K562 (cell line): ENCODE measurements around the gene RASL10B. TPM values are rescaled to one million over a fixed set of nuclear protein-coding genes. Genes with fewer than 3 reads are reported as not detected.

Experiments
- DPF2 ChIP-seq: fragments of 450-650 bp; IDR thresholded peaks from 2 replicates; pipeline ENCODE4 v1.6.1; 2016
- ELF1 ChIP-seq: fragments of 200-800 bp; sonication (Bioruptor generic); IDR thresholded peaks from 2 replicates; pipeline ENCODE4 v1.6.1; 2016; ENCODE audit warnings: missing genetic modification characterization, missing compliant biosample characterization
- ETS2 ChIP-seq: IDR thresholded peaks from 2 replicates; pipeline ENCODE4 v1.6.1; 2016; ENCODE audit warnings: borderline replicate concordance, missing genetic modification characterization, mild to moderate bottlenecking, moderate library complexity, missing compliant biosample characterization; ENCODE audit not compliant: poor library complexity, severe bottlenecking
- MAFG ChIP-seq: fragments of 450-650 bp; conservative IDR thresholded peaks from 2 replicates; pipeline ENCODE4 v1.6.1; 2016; ENCODE audit warnings: missing genetic modification characterization, missing compliant biosample characterization
- RBM22 ChIP-seq: fragments of 200-400 bp; formaldehyde crosslinking; IDR thresholded peaks from 2 replicates; pipeline ENCODE4 v1.6.1; 2018; ENCODE audit warnings: low read length, low read depth; ENCODE audit not compliant: poor library complexity, severe bottlenecking
- ZNF764 ChIP-seq: fragments of 250-450 bp; sonication (Bioruptor Pico); IDR thresholded peaks from 2 replicates; pipeline ENCODE4 v1.4.0; 2020; ENCODE audit warnings: low read depth, mild to moderate bottlenecking, moderate library complexity
- polyA plus RNA-seq, 8 experiments: library from polyadenylated mRNA; depleted of rRNA in 4 of 8; stranded (reverse) in 5 of 8; unstranded in 3 of 8; fragments of >200 nt; fragmentation: Nextera tagmentation in 2 of 8; fragmentation: Illumina TruSeq in 1 of 8; extraction: Ambion mirVana in 2 of 8; extraction: Trizol in 1 of 8; gene quantifications; 2 replicates each; pipeline versions ENCODE4 v1.2.1 to v1.2.3, GENCODE V29; 2011 to 2014; ENCODE audit warnings: inconsistent platforms in 1 of 8, missing spikeins in 1 of 8
- total RNA-seq, 7 experiments: library from RNA; depleted of rRNA in 6 of 7; stranded (reverse); fragments of >200 nt in 6 of 7; fragmentation: Illumina TruSeq in 2 of 7; extraction: Trizol in 2 of 7; gene quantifications; 2 replicates each; pipeline versions ENCODE4 v1.2.1 to v1.2.3, GENCODE V29; 2011 to 2021; ENCODE audit warnings: low replicate concordance in 1 of 7
- TF ChIP-seq, protein P1 (sequence below), 2 experiments: fragments of 450-650 bp; IDR thresholded peaks; 2 replicates each; pipeline ENCODE4 v1.6.1; 2016; ENCODE audit warnings: mild to moderate bottlenecking in 2 of 2, borderline replicate concordance in 1 of 2, low read depth in 1 of 2, moderate library complexity in 1 of 2
- TF ChIP-seq, protein P2 (sequence below): fragments of 250-450 bp; sonication (Bioruptor Pico); IDR thresholded peaks from 2 replicates; pipeline ENCODE4 v1.8.0; 2021; ENCODE audit warnings: moderate library complexity, mild to moderate bottlenecking, inconsistent platforms

RASL10B gene
- total and polyA plus RNA-seq, 9 of the 15 experiments (the other 6 are each of a cell fraction or from before 2014, with no cell fraction given): 0.04 to 0.31 (median 0.14) TPM; not detected in 2

DNA sequence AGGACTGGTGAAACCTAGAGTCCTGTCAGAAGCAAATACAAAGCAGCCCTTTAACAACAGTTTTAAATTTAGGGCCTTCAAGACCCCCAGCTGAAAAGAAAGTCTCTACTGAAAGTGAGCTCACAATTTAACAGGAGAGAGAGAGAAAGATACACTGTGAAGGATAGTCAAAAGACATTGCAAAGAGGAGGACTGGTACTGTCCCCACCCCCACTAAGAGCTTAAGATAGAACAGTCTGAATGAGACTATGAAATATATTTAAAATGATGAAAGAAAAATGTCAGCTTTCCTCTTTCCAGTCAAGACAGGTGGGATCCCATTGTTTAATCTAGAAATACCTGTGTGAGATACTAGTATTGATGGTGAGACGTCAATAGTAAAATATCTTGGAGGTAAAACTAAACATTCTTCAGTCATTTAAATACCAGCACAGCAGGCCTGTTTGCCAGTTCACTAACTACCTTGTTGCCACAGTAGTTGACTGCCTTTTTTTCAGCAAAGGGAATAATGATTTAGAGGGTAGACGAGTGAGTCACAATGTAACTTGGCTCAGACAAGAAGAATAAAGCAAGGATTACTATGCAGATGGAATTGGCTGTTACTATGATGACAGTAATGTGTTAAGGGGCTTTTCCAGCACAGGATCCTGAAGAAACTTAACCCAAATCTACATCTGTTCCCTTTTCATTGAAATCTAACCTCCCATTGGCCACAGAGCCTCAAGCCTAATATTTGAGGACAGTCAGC, 47.2 kb upstream of the RASL10B start (continued):
- TF ChIP-seq, protein P1, sequence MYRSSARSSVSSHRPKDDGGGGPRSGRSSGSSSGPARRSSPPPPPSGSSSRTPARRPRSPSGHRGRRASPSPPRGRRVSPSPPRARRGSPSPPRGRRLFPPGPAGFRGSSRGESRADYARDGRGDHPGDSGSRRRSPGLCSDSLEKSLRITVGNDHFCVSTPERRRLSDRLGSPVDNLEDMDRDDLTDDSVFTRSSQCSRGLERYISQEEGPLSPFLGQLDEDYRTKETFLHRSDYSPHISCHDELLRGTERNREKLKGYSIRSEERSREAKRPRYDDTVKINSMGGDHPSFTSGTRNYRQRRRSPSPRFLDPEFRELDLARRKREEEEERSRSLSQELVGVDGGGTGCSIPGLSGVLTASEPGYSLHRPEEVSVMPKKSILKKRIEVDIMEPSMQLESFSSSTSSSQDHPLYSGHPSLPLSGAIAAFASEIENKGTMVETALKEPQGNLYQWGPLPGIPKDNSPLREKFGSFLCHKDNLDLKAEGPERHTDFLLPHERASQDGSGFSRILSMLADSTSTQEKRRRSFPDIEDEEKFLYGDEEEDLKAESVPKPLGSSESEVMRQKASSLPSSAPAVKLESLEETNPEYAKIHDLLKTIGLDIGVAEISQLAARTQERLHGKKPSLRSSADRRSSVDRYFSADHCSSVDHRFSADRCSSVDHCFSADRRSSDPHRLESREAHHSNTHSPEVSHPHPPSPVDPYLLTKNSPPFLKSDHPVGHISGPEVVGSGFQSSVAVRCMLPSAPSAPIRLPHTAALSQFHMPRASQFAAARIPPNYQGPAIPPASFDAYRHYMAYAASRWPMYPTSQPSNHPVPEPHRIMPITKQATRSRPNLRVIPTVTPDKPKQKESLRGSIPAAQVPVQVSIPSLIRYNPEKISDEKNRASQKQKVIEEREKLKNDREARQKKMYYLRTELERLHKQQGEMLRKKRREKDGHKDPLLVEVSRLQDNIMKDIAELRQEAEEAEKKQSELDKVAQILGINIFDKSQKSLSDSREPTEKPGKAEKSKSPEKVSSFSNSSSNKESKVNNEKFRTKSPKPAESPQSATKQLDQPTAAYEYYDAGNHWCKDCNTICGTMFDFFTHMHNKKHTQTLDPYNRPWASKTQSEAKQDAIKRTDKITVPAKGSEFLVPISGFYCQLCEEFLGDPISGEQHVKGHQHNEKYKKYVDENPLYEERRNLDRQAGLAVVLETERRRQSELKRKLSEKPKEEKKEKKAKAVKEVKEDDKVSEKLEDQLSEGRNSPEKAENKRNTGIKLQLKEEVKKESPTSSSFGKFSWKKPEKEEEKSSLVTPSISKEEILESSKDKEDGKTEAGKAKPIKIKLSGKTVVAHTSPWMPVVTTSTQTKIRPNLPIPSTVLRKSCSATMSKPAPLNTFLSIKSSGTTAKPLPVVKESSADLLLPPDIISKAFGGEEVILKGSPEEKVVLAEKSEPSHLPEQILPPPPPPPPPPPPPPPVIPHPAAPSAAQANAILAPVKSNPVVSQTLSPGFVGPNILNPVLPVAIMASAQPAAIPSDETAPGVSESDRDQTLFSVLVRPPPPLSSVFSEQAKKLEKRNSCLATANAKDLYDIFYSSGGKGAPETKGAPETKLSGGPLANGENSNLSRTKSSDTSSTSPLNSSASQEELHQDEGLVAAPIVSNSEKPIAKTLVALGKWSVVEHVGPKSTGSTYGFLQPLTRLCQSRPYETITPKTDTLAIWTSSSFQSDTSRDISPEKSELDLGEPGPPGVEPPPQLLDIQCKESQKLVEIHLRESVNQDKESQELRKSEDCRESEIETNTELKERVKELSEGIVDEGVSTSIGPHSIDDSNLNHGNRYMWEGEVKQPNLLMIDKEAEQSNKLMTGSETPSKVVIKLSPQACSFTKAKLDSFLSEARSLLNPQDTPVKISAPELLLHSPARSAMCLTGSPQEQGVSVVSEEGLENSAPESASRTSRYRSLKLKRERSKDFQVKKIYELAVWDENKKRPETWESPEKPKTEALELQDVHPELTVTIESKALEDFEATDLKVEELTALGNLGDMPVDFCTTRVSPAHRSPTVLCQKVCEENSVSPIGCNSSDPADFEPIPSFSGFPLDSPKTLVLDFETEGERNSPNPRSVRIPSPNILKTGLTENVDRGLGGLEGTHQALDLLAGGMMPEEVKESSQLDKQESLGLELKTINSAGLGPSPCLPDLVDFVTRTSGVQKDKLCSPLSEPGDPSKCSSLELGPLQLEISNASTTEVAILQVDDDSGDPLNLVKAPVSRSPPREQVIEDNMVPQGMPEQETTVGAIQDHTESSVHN (IDR thresholded peaks at IDR 0.05; ENCODE audit: borderline replicate concordance in 1 of 2, low read depth in 1 of 2): no peak
- TF ChIP-seq, protein P2, sequence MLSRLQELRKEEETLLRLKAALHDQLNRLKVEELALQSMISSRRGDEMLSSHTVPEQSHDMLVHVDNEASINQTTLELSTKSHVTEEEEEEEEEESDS (CRISPR knock-in tag): no peak
- no peak for TF ChIP-seq DPF2
- no peak for TF ChIP-seq RBM22
- no peak for TF ChIP-seq ZNF764
- TF ChIP-seq ELF1 (tag): no peak
- TF ChIP-seq ETS2 (tag): no peak
- TF ChIP-seq MAFG (tag): no peak
